ENCODE measurements around the gene ATXN10. TPM values are rescaled to one million over a fixed set of nuclear protein-coding genes. Genes with fewer than 3 reads are reported as not detected.

ATXN10 gene
- total and polyA plus RNA-seq, 2 donors (not counting 1 experiment from before 2014, with no cell fraction given), result 52.3 to 95.5 TPM

DNA sequence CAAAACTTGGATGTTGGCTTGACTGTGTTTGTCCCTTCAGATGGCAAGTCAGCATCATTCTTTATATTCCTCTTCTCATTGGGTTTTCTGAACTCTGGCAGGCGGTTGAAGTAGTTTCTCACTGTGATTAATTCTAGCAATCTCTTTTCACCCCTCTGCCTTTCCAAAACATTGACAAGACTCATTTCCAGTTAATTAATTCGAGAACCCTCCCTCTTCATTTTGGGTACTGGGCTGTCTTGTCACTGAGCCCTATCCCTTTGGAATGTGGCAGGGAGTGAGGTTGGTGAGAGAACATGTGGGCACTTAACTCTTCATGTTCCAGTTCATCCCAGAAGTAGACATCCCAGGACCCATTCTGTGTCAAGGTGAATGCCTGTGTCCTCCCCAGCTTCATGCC is 172.4 kb downstream of the ATXN10 start:
- no peaks in the 10 kb centered on the region for H3K79me2 ChIP-seq (ENCODE audit: control insufficient read depth, insufficient read depth, low read length)
- H3K9ac ChIP-seq (ENCODE audit: low read length), result no peak overlapping the region
- intact Hi-C loops (cut with micrococcal nuclease), result no loop called here
- DNase-seq (no peak), ATAC-seq (ENCODE audit: low read depth) (no peak)
- ChIA-PET CTCF (interaction anchor here (1.8 kb wide), 1 partner anchor 19 kb away, joined by 7 read pairs; no protein-coding TSS in a partner anchor), POLR2A (no interaction called here)
- H3K36me3 ChIP-seq (replicated peaks in 1 of 2; ENCODE audit: control extremely low read depth in 1 of 2, control insufficient read depth in 1 of 2, extremely low read depth in 1 of 2, insufficient read depth in 2 of 2, low read length in 1 of 2), result peaks cover 0 to 22% of the 10 kb centered on the region in 2 experiments
- no peaks in the 10 kb centered on the region for H3K9me3 ChIP-seq (ENCODE audit: control extremely low read depth in 1 of 3, control insufficient read depth in 2 of 3, insufficient read depth in 1 of 3, low read length in 2 of 3)
- no peak overlapping the region for H3K4me3 ChIP-seq (ENCODE audit: control extremely low read depth in 1 of 5, extremely low read depth in 1 of 5, insufficient read depth in 1 of 5, low read depth in 2 of 5, low read length in 4 of 5)
- no peak overlapping the region for H3K4me3 Mint-ChIP-seq
- no peak overlapping the region for H3K27ac Mint-ChIP-seq
- H4K20me1 ChIP-seq (ENCODE audit: control insufficient read depth, insufficient read depth, low read length, poor library complexity, severe bottlenecking), result no peaks in the 10 kb centered on the region
- no peak overlapping the region for H3K27ac ChIP-seq (ENCODE audit: low read length in 2 of 2)
- H3K4me2 ChIP-seq (replicated peaks; ENCODE audit: low read depth, low read length, poor library complexity, severe bottlenecking), result no peak overlapping the region
- WGBS (ENCODE audit: insufficient coverage), result 100% methylated on average over 1 of the region's 2 CpGs
- H2AFZ ChIP-seq (ENCODE audit: insufficient read depth, low read depth, low read length, poor library complexity, severe bottlenecking), result no peak overlapping the region
- no peak for TF ChIP-seq EZH2 (IDR thresholded peaks at IDR 0.05; ENCODE audit: borderline replicate concordance, insufficient read depth, low read depth, low read length, poor library complexity, severe bottlenecking)
- TF ChIP-seq, protein P1, sequence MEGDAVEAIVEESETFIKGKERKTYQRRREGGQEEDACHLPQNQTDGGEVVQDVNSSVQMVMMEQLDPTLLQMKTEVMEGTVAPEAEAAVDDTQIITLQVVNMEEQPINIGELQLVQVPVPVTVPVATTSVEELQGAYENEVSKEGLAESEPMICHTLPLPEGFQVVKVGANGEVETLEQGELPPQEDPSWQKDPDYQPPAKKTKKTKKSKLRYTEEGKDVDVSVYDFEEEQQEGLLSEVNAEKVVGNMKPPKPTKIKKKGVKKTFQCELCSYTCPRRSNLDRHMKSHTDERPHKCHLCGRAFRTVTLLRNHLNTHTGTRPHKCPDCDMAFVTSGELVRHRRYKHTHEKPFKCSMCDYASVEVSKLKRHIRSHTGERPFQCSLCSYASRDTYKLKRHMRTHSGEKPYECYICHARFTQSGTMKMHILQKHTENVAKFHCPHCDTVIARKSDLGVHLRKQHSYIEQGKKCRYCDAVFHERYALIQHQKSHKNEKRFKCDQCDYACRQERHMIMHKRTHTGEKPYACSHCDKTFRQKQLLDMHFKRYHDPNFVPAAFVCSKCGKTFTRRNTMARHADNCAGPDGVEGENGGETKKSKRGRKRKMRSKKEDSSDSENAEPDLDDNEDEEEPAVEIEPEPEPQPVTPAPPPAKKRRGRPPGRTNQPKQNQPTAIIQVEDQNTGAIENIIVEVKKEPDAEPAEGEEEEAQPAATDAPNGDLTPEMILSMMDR (IDR thresholded peaks at IDR 0.05), result no peak
- peaks cover 3% of the 10 kb centered on the region for H3K4me1 Mint-ChIP-seq
- H3K9me3 Mint-ChIP-seq (ENCODE audit: insufficient read depth), result no peaks in the 10 kb centered on the region
- H3K27me3 ChIP-seq (replicated peaks in 1 of 4; ENCODE audit: control extremely low read depth in 1 of 4, control insufficient read depth in 3 of 4, insufficient read depth in 4 of 4, low read length in 3 of 4), result no peaks in the 10 kb centered on the region
- H3K27me3 Mint-ChIP-seq, result no peaks in the 10 kb centered on the region
- H3K4me1 ChIP-seq (ENCODE audit: control insufficient read depth in 2 of 2, insufficient read depth in 2 of 2, low read length in 2 of 2), result no peaks in the 10 kb centered on the region

DNA sequence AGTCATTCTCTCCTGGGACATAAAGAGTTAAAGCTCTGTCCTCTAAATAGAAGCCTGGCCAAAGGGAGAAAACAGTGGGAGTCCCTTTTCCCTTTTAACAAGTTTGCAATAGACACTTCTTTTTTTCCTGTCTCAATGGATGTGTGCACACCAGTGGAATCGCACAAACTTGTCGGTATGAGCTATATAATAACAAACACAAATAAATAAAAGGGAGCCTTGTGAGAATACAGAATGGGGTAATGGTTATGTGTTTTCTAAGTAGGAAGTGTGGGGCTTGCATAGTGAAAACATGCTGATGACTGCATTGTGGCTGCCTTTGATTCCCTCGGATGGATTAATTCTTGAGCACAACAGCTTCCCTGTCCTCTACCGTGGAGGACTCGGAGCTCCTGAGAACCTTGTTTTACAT is 173.4 kb downstream of the ATXN10 start:
- POLR2A ChIA-PET, result no interaction called here
- Histone ChIP-seq H3K4me2 (replicated peaks; ENCODE audit: low read depth, low read length, poor library complexity, severe bottlenecking) (no peak overlapping the region), H3K27ac (ENCODE audit: low read length in 2 of 2) (no peak overlapping the region), H4K20me1 (ENCODE audit: control insufficient read depth, insufficient read depth, low read length, poor library complexity, severe bottlenecking) (no peaks in the 10 kb centered on the region), H3K36me3 (replicated peaks in 1 of 2; ENCODE audit: control extremely low read depth in 1 of 2, control insufficient read depth in 1 of 2, extremely low read depth in 1 of 2, insufficient read depth in 2 of 2, low read length in 1 of 2) (peaks cover 0 to 26% of the 10 kb centered on the region in 2 experiments), H3K27me3 (replicated peaks in 1 of 4; ENCODE audit: control extremely low read depth in 1 of 4, control insufficient read depth in 3 of 4, insufficient read depth in 4 of 4, low read length in 3 of 4) (no peaks in the 10 kb centered on the region), H3K4me1 (ENCODE audit: control insufficient read depth in 2 of 2, insufficient read depth in 2 of 2, low read length in 2 of 2) (no peaks in the 10 kb centered on the region), H3K9ac (ENCODE audit: low read length) (no peak overlapping the region), H3K4me3 (ENCODE audit: control extremely low read depth in 1 of 5, extremely low read depth in 1 of 5, insufficient read depth in 1 of 5, low read depth in 2 of 5, low read length in 4 of 5) (no peak overlapping the region), H2AFZ (ENCODE audit: insufficient read depth, low read depth, low read length, poor library complexity, severe bottlenecking) (no peak overlapping the region), H3K9me3 (ENCODE audit: control extremely low read depth in 1 of 3, control insufficient read depth in 2 of 3, insufficient read depth in 1 of 3, low read length in 2 of 3) (no peaks in the 10 kb centered on the region), H3K79me2 (ENCODE audit: control insufficient read depth, insufficient read depth, low read length) (no peaks in the 10 kb centered on the region)
- intact Hi-C loops (cut with micrococcal nuclease), result no loop called here
- 83% methylated on average over 1 of the region's 5 CpGs for WGBS (ENCODE audit: insufficient coverage)
- Mint-ChIP-seq H3K9me3 (ENCODE audit: insufficient read depth) (no peaks in the 10 kb centered on the region), H3K27ac (no peak overlapping the region), H3K4me3 (no peak overlapping the region), H3K4me1 (peaks cover 3% of the 10 kb centered on the region), H3K27me3 (no peaks in the 10 kb centered on the region)
- CTCF ChIA-PET, result interaction anchor here (1.8 kb wide), 1 partner anchor 18 kb away, joined by 7 read pairs; no protein-coding TSS in a partner anchor
- TF ChIP-seq, protein P1 (IDR thresholded peaks at IDR 0.05), result no peak
- TF ChIP-seq EZH2 (IDR thresholded peaks at IDR 0.05; ENCODE audit: borderline replicate concordance, insufficient read depth, low read depth, low read length, poor library complexity, severe bottlenecking), result no peak
- ATAC-seq (ENCODE audit: low read depth) (no peak), DNase-seq (no peak)
